COLO829 (cell line): ENCODE data around the gene SPACA9.

Experiments used
- DNase-seq: peaks from one replicate; pipeline ENCODE4 v3.0.0; 2012; ENCODE audit warnings: low spot score

SPACA9 gene

DNA sequence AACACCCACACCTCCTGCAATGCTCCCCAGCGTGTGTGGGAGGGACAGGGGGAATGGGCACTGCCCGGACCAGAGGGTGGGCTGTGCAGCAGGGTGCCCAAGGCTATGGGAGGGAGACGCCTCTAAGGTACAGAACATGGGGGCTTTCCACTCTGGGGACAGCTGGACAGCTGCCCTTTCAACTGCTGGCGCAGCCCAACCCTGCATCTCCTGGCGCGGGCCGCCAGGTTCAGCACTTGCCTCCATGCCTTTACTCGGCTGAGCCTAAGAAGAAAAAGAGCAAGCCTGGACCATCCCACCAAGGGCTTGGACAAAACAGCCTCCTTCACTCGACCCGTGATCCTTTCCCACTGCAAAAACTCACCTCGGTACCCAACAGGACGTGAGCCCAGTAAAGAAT is 15.6 kb upstream of the SPACA9 start:
- DNase-seq: no peak

DNA sequence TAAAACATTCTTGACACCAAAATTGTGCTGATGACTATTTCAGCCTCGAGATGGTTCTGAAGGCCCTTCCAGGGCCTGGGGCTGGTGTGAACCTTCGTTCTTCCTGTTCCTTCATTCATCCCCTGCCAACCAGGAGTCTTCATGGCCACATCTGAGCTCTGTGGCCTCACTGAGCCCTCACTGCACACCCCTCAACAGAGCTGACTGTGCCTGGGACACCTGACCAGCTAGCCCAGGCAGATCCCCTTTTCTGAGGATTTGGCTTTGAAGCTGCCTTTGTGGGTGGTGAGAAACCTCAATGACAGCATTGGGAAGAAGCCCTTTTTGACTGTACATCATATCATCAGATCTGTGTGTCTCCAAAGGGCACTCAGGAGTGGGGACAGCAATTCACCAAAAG is 14.4 kb upstream of the SPACA9 start:
- DNase-seq: no peak

- no peak for DNase-seq
Measured at GRCh38 chr9:132864691-132865090, 14.0 kb upstream of the SPACA9 start.

- no peak for DNase-seq
Measured at GRCh38 chr9:132866898-132867297, 11.8 kb upstream of the SPACA9 start.

DNA sequence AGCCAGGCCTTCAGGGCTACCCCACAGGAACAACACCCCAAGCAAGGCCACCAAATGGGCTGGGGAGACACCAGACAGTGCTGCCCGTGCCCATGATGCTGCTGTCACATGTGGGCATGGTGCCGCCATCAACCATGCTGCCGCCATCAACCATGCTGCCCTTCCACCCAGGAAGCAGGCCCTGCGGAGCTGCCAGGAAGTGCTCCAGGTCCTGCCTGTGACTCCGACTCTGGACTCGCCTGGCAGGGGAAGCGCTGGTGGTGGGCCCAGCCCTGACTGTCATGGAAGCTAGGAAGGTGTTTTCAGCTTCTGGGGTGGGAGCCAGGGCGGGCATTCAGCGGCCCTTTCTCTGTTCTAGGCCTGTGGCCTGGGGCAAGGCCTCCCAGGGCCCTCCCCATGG is 9.4 kb upstream of the SPACA9 start:
- no peak for DNase-seq

GRCh38 chr9:132873403-132873802 is 5.3 kb upstream of the SPACA9 start:
- no peak for DNase-seq

- no peak for DNase-seq
Measured at GRCh38 chr9:132875159-132875558, 3.5 kb upstream of the SPACA9 start.

DNA sequence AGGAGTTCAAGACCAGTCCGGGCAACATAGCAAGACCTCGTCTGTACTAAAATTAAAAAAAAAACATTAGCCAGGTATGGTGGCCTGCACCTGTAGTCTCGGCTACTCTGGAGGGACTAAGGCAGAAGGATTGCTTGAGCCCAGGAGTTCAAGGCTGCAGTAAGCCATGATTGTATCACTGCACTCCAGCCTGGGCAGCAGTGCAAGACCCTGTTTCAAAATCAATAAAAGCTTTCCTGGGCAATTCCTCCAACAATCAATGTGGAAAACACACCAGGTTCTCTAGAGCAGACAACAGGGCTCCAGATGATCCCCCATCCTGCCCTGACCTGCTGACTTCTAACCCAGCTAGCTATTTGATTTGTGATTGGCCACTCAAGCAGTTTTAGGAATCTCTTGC is 1.8 kb upstream of the SPACA9 start:
- DNase-seq: no peak

DNA sequence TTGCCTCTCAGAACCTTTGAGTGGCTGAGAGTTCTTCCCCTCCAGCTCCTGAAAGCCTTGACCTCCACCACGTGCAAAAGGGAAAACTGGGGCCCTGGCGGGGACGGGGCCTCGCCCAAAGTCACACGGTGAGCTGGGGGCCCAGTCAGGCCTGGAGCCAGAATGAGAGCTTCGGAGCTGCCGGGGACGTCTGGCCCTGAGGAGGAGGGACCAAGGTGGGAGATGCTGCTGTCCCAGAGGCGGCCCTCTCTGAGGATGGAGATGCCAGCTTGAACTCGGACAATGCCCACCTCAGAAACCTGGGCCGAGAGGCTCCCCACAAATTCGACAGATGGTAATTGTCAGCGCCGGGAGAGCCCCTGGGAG is 1.3 kb upstream of the SPACA9 start:
- DNase-seq: no peak

GRCh38 chr9:132877824-132878694 is 639 bp upstream of the SPACA9 start, which contains the start of gene AK8:
Gene AK8 (minus strand): TSS chr9:132878284. CDS start chr9:132878255, 29 bp downstream.
- peak; percentile 88 for DNase-seq

DNA sequence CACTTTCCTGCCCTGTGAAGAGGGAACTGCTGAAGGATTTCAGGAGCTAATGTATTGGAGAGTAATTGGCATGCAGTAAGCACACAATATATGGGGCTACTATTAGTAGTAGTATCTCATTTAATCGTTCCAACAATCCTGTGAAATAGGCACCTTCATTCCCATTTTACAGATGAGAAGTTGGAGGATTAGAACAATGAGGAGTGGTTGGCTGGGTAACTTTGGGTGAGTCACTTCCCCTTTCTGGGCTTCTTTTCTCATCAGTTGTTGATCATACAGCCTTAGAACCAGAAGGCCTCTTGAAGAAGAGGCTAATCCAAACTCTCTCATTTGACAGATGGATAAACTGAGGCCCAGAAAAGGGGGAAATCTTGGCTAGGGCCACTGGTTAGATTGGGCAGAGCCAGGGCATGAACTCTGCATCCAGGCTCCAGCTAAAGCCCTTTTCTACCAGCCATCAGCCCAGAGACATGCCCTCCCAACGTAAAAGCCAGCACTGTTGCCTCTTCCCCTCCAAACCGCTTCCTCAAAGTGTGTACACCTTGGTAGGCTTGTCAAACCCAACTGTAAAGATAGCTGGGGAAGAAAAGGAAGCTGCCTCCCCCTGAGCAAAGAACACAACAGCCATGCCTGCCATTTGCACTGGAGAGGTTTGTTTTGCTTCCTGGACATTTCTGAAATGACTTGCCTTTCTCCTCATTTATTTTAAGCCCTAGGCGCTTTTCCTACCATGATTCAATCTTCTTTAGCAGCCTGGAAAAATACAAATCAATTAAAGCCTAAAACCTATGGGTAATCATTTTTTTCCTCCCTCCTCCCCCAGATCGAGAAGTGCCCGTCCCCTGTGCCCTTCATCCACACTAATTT is 992 bp downstream of the SPACA9 start:
- DNase-seq: no peak

GRCh38 chr9:132880324-132880661 is 1.6 kb downstream of the SPACA9 start:
- DNase-seq: no peak

DNA sequence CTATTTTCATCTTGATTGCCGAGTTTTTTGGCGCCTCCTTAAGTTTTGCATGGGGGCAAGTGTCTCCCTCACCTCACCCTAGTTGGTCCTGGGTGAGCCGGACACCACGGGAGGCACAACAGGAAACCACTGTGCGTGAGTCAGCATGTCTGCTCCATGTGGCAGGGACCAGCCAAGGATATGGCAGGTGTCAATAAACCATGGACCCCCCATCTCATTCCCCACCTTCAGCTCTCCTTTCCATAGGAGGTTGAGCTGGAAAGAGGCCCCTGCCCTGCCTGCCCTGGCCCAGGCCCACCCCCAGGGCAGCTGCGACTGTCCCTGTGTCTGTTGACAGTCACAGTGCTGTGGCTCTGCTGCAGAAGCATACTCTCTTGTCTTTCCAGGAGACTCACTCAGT is 3.1 kb downstream of the SPACA9 start:
- no peak for DNase-seq

DNA sequence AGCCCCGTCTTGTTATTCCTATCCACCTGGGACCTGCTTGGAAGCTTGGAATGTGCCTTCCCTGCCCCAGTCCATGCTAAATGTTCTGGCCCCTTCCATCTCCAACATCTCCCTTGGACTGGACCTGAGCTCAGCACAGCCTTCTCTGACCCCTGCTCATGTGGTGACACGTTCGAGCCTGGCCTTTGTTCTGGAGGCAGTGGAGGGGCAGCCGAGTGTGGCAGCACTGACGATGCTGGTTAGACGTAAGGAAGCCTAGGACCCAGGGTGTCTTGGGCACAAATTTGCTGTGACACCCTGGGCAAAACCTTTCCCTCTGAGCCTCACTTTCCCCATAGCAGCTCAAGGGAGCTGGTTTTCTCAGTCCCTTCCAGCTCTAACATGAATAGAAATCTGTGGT is 3.9 kb downstream of the SPACA9 start:
- no peak for DNase-seq

DNA sequence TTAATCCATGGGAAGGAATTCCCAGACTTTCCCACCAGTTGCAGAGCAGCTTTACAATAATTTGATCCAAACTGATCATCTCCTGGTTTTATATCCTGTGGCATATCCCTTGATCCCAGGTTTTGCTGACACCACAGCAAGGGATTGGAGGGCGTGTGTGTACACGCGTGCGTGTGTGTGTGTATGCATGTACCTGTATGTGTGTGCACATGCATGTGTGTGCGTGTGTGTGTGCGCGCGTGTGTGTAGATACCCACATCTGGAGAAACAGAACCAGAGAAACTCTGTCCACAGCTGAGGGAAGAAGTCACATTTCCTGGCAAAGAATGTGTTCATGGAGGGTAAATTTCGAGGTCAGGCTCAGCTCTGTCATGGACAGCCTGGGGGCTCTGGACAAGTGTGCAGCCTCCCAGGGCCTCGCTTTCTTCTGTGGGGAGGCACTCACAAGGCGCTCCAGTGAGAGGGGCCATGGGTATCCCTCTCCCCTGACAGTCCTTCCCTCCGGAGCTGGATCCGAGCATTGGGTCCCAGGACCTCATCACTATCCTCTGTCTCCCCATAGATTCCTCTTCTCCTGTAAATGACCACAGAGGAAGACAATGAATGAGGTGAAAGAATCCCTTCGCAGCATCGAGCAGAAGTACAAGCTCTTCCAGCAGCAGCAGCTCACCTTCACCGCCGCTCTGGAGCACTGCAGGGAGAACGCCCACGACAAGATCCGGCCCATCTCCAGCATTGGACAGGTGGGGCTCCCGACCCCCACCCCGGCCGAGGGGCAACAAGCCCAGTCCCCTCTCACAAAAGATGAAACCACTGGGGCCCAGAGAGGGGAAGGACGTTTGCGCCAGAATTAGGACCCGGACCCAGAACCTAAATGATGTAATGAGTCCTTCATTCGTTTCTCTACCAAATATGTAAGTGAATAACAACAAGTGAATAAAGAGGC is 4.9 kb downstream of the SPACA9 start:
- no peak for DNase-seq

DNA sequence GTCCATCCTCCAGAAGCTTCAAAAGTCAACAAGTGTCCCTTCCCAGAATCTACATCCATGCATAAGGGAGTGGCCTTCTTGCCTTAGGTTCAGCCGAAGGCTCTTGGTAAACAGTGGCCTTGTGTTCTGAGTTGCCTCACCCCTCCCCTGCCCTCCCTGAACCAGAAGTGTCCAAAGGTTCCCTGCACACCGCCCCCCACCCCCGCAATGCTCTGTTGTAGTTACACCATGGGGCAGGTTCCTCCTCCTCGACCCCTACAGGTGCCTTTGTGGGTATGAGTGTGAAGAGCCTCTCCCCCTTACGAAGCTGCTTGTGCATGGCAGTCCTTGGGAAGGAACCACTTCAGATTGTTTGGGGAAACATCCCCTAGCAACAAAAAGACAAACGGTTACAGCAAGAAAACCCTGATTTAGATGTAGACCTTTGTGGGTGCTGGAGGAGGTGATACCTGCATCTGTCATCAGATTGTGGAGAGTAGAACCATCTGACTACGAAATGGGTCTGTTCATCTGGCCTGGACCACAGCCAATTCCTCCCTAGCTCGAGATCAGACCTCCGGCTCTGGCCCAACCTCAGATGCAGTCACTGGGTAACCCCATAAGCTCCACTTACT is 7.1 kb downstream of the SPACA9 start:
- DNase-seq: no peak

GRCh38 chr9:132886334-132886725 is 7.6 kb downstream of the SPACA9 start:
- DNase-seq: no peak

DNA sequence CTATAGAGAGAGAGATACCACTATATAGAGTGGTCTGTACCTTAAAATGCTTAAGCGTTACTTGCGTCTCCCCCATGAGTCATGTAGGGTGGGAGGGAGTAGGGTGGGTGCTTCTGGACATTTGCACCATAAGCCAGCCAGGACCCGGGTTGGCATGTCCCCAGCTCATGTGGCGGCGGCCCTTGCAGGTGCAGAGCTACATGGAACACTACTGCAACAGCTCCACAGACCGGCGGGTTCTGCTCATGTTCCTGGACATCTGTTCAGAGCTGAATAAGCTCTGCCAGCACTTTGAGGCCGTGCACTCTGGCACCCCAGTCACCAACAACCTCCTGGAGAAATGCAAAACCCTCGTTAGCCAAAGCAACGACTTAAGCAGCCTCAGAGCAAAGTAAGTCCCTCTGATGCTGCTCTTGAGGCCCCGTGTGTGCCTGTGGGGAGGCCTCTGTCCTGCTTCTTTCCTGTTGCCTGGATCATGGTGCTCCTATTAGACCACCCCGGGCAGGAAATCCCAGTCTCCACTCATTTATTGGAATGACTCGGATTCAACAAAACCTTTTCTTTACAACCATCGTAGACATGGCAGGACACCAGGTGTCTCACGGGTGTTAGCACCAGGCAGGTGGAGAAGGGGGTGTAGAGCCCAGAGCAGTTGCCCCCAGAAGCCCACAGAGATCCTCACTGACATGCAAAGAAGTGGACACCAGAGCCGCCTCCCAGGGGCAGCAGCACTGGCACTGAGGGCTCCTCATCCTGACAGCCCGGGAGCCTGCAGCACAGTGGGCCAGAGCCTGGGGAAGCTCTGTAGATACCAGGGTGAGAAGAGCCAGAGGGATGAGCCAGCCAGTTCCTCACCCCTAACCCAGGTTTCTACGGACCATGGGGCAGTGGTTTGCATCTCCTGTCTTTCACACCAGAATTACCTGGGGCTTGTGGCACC is 8.8 kb downstream of the SPACA9 start:
- no peak for DNase-seq

DNA sequence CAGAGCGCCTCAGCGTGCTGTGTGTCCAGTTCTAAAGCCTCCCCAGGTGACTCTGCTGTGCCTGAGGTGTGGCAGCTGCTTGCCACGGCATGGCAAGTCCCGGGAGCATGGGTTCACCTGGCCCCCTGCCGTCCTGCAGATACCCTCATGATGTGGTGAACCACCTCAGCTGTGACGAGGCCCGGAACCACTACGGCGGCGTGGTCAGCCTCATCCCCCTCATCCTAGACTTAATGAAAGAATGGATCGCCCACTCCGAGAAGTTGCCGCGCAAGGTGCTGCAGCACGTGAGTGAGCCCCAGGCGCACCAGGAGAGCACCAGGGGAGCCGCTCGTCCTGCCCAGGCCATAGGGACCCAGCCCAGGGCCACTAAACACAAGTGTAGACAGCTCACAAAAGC is 9.5 kb downstream of the SPACA9 start:
- no peak for DNase-seq

GRCh38 chr9:132892400-132892799 is 13.7 kb downstream of the SPACA9 start:
- no peak for DNase-seq

- no peak for DNase-seq
Measured at GRCh38 chr9:132894346-132894745, 15.6 kb downstream of the SPACA9 start.
